NCI-H748 (cell line): ENCODE results near the gene ANGPTL8.

Source experiments
- DNase-seq: peaks from one replicate; lab custom pipeline; 2025; ENCODE audit not compliant: unreplicated experiment; lab: John Stamatoyannopoulos, UW

The ANGPTL8 gene

GRCh38 chr19:11288349-11288748, 48.9 kb downstream of the ANGPTL8 start:
- no peak for DNase-seq

DNA sequence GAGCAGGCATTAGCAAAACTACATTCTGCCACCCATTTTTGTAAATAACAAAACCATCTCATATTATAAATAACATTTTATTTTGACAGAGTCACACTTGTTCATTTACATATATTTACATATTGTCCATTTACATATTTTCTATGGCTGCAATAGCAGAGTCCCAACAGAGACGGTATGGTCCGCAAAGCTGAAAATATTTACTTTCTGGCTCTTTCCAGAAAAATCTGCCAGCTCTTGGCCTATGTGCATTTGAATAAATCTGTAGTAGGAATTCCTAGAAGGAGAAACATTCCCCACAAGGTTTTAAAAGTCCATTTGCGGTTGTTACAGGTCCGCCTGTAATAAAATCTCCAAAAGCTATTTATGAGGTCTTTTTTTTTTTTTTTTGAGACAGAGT, 50.8 kb downstream of the ANGPTL8 start:
- DNase-seq: no peak

DNA sequence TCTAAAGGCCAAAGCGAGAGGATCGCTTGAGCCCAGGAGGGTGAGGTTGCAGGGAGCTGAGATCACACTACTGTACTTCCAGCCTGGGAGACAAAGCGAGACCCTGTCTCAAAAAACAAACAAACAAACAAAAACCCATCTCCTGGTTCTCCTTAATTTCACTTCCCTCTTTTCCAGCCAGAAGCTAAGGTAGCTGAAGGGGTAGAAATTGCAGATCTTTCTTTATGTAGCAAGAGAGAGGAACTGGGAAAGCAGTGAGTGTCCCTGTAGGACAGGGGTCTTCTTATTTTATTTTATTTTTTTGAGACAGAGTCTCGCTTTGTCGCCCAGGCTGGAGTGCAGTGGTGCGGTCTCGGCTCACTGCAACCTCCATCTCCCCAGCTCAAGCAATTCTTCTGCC, 52.0 kb downstream of the ANGPTL8 start:
- DNase-seq: no peak
